Fibroblast of mammary gland (primary cell): ENCODE measurements around the gene BMPR1B.
A peak's percentile ranks its signal among the peaks of the same experiment; 100 is the strongest.

Source experiments
- DNase-seq: peaks from one replicate; pipeline ENCODE4 v3.0.0-alpha.2; 2010; ENCODE audit warnings: low read depth
- H3K4me3 ChIP-seq: 2 replicates; pipeline ENCODE4 v1.5.1; 2011; ENCODE audit warnings: low read depth, mild to moderate bottlenecking, low read length, moderate library complexity; ENCODE audit not compliant: control insufficient read depth
- TF ChIP-seq, protein P1 (sequence below): conservative IDR thresholded peaks from 2 replicates; pipeline ENCODE4 v1.5.1; 2011; ENCODE audit warnings: low read depth, low read length, inconsistent platforms; ENCODE audit not compliant: control insufficient read depth, insufficient read depth

Gene BMPR1B

DNA sequence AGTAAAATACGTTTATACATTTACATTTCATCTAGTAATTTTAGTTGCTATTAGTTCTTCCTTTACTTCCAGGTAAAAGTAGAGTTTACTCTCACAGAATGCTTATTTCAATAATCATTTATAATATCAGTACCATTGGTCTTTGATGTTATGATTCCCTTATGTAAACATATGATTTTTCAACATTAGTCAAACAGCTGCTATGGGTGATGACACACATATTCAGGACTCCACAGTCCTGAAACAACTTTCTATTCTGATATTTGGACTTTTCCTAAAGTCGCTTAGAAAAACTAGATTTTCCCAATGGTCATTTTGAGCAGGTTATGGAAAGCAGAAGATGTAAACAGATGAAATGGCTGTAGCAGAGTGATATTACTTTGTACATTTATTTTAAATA is 421.2 kb downstream of the BMPR1B start:
- H3K4me3 ChIP-seq = no peak overlapping the region
- TF ChIP-seq, protein P1, sequence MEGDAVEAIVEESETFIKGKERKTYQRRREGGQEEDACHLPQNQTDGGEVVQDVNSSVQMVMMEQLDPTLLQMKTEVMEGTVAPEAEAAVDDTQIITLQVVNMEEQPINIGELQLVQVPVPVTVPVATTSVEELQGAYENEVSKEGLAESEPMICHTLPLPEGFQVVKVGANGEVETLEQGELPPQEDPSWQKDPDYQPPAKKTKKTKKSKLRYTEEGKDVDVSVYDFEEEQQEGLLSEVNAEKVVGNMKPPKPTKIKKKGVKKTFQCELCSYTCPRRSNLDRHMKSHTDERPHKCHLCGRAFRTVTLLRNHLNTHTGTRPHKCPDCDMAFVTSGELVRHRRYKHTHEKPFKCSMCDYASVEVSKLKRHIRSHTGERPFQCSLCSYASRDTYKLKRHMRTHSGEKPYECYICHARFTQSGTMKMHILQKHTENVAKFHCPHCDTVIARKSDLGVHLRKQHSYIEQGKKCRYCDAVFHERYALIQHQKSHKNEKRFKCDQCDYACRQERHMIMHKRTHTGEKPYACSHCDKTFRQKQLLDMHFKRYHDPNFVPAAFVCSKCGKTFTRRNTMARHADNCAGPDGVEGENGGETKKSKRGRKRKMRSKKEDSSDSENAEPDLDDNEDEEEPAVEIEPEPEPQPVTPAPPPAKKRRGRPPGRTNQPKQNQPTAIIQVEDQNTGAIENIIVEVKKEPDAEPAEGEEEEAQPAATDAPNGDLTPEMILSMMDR = no peak
- no peak for DNase-seq

DNA sequence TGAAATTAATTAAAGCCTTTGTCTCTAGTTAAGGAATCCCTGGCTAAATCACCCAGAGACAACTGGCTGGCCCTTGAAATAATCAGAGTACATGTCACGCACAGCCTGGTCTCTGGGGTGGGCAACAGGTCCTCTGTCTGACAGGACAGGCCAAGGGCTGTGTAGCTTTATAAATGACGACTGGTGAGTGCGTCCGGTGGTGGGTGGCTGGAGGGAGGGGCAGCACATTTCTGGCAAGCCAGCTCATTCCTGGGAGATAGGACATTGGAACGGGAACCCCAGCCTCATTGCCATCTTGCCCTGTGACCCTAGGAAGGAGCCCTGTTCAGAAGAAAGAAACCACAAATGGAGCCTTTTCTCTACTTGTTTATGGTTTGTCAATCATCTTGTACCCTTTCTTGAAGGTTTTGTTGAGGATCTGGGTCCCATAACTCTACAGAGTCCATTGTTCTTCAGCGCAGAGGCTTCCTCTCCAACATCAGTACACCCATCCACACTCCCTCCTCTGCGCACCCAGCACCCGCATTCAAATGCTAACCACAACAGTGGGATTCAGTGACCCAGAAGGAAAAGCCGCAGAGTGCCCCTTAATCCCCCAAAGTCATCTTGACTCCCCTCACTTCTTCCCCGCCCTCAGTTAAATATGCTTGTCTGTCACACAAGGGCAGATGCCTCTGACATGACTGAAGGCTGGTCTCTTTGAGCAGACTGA is 422.9 kb downstream of the BMPR1B start:
- no peak for DNase-seq
- TF ChIP-seq, protein P1 = no peak
- H3K4me3 ChIP-seq = no peak overlapping the region

- H3K4me3 ChIP-seq = no peak overlapping the region
- peak; percentile 24 for DNase-seq
- TF ChIP-seq, protein P1 = no peak
Observed at GRCh38 chr4:95181243-95181995, 423.7 kb downstream of the BMPR1B start.

- TF ChIP-seq, protein P1 = no peak
- H3K4me3 ChIP-seq = no peak overlapping the region
- DNase-seq = no peak
Observed at GRCh38 chr4:95181996-95182306, 424.2 kb downstream of the BMPR1B start.

GRCh38 chr4:95183656-95184408 is 426.1 kb downstream of the BMPR1B start:
- H3K4me3 ChIP-seq = no peak overlapping the region
- DNase-seq = no peak
- TF ChIP-seq, protein P1 = no peak

DNA sequence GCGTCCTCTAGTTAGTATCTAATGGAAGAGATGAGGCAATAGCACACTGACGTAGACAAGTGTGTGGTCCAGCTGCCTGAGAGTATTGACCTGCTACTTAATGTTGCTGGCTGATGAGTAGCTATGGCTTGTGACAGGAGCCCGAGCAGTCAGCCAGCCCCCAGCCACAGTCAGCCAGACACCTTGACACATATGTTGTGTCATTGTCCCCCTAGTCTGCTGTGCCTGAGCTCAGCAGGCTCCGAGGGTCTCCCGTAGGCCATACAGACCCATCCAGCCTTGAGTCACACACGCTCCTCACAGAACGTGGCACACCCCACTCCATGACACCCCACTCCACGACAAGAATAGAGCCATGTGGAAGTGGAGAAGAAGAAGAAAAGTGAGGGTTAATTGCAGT is 428.9 kb downstream of the BMPR1B start:
- no peak for DNase-seq
- TF ChIP-seq, protein P1 = no peak
- H3K4me3 ChIP-seq = no peak overlapping the region
